HG03342 (cell line): Measurements from ENCODE around the gene FAM221B.

ENCODE experiments used
- ATAC-seq: cut with Tn5 transposase; IDR thresholded peaks from one replicate; pipeline ENCODE4 v1.9.1; 2021; ENCODE audit warnings: mild to moderate bottlenecking, moderate library complexity; ENCODE audit not compliant: unreplicated experiment

FAM221B gene

DNA sequence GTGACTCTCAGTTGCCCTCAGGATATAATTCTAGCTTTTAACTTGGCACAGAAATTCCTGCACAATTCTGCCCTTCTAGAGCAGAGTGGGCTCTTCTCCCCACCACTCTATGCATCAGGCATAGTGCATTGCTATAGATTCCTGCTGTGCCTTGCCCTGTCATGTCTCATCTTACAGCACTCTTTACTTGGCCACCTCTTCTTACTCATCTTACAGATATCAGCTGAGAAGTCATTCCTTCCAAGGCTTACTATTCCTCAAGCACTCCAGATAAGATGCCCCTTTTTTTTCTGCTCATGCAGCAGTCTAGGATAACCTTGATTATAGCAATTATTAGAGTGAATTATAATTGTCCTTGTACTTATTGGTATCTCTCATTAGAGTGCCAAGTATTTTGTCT is 5.6 kb downstream of the FAM221B start:
- no peak for ATAC-seq

DNA sequence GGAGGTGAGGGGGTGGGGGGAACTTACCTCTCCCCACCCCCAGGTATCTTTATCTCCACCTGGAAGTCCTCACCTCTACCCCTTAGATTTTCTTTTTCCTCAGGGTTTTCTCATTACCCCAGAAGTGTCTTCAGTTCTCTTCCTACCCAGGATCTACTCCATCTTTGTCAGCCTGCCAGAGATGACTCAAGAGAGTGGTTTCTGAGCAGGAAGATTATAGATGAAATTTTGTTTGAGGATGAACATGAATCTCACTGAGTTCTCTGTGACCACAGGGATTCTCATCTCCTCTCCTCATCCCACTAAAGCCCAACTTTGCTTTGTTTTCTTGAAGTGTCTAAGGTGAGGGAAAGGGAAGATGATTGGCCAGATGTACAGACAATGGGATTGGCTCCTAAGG is 8.5 kb downstream of the FAM221B start:
- no peak for ATAC-seq

DNA sequence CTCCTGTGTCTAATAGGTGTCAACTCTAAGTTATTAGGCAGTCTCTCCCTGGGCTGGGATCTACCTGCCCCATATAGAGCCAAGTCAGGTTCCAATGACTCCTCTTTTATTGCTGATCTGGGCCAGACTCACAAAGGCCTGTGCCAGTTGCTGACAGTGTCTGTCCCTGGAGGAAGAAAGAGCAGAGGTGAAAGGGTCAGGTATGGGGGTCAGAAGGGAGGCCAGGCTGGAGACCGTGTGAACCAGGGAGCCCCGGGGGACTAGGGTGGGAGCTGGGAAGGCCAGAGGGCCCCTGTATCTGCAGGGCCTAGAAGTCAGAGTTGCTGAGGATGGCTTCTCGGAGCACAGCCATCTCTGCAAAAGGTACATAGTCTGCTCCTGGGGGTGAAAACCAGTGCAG is 10.2 kb downstream of the FAM221B start:
- no peak for ATAC-seq

DNA sequence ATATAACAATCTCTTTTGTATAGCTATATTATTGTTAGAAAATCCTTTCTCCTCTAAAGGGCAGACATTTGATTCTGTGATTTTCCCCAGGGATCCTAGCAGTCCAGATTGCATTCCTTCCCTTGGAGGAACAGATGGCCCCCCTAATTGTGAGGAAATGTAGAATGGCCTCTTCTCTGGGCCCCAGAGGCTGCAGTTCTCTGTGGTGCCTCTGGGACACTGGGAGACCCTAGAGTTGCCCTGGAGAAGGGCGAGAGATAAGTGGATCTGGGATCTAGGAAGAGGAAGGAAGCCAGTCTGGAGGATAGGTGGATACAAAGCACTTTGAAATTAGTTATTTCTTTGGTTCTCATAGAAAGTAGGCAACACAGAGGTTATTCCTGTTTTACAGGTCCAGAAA is 11.8 kb downstream of the FAM221B start:
- ATAC-seq: no peak

DNA sequence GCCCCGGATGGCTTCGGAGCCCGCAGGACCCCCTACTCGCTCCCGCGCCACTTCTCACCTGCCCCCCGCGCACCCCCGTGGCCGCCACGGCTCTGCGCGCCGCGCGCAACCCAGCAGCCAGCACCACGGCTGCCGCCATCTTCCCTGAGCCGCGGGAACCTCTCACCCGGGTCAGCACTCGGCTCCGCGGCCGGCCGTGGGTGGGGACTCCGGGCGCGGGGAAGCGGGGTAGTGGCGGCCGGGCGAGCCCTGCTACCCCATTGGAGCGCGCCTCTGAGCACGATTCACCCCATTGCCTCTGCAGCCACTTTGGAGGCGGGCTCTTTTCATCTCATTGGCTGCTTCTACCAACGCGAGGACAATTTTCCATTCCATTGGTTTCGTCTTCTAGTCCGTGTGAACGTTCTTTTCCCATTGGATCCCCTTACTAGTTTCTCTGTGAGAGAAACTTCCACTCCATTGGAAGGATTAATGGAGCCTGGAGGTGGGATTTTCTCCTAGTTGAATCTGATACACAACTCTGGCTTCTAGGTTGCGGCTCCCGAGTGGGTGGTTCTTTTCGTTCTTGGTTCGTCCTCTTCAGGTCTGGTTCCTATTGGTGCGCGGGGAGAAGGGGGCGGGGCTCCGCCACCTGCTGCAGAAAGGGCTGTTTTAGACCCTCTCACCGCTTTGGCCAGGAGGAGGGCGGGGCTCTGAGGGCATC is 13.5 kb downstream of the FAM221B start, which contains the start of gene HINT2:
HINT2 (minus strand) TSS at position 202 of the 703 bp plus-strand sequence; CDS start at position 139, 63 bp downstream.
- ATAC-seq: peak; percentile 63

DNA sequence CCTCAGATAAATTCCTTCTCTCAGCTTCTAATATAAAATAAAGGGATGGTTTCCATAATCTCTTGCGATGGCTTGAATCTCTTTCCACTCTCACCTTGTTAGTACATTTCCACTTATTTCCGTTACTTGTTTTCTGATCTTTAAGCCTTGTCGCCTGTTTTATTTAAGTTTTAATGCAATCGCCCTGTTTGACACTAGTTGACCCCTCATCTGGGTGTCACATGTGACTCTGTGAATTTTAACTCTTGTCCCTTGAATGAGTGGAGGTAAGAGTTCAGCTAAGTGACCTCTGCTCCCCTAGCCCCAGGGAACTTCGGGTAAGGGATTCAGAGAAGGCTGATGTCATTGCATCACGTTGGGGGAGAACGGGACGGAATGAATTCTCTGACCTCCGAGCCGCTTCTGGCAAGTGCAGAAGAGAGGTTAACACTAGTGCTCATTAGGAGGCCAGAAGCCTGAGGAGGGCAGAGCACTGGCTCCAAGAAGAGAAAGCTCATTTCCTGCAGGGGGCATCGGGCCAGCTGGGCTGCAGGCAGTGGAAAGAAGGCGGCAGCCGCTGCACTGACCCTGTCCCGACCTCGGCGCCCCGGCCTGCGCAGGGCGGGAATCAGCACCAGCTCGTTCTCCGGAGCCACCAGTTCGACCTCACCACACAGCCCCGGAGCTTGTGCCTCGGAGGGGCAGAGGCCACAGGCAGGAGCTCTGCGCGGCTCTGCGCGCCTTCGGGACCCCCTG is 14.3 kb downstream of the FAM221B start:
- ATAC-seq: no peak

DNA sequence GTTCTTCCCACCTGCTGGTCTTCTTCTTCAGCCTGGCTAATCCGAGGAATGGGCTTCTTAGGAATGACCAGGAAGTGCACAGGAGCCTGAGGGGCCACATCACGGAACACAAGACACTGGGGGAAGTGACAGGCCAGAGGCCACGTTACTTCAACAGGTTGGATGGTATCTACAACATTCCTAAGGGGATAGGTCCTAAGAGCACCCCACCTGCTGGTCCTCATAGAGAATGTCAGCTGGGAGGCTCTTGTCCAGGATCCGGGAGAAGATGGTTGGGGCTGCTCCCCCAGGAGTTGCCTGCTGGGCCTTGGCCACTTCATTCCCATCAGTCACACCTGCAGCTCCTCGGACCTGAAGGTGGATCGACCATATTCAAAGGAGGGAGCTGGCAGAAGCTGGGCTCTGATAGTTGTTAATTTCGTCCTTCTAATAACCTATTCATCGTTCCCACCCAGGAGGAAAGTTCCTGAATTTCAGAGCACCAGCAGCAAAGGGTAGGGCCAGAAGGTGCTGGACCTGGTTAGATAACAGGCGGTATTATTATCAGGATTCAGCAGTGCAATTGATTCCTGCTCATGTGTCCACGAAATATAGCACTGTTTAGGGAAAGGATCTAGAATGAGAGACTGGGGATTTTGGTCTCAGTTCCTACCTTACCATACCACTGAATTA is 15.0 kb downstream of the FAM221B start:
- ATAC-seq: no peak

DNA sequence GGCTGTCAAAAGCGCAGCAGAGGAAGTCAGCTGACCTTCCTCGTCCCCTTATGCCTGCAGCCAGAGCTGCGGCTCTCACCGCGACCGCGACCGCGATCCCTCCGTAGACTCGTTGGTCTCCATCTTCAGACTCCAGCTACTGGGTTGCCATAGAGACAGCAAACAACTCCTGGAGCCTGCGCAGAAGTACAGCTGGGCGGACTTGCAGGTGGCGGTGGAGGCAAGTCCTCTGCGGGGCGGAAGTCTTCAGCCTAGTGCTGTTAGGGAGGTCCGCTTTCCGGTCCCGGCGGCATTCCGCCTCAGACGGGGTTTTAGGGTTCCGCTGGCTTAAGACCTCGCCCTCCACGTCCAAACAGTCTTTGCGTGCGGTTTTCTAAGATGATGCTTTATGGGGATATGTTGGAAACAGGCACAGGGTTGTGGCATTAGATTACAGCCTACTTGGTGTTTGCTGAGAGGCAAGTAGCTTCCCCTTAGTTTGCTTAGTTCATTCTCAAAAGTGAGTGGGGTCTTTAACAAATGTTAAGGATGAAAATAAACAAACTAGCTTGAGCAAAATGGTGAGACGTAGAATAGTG is 16.4 kb downstream of the FAM221B start, which contains the start of gene SPAG8:
SPAG8 (minus strand) TSS at position 238 of the 578 bp plus-strand sequence; CDS start at position 123, 115 bp downstream.
- peak; percentile 74 for ATAC-seq

DNA sequence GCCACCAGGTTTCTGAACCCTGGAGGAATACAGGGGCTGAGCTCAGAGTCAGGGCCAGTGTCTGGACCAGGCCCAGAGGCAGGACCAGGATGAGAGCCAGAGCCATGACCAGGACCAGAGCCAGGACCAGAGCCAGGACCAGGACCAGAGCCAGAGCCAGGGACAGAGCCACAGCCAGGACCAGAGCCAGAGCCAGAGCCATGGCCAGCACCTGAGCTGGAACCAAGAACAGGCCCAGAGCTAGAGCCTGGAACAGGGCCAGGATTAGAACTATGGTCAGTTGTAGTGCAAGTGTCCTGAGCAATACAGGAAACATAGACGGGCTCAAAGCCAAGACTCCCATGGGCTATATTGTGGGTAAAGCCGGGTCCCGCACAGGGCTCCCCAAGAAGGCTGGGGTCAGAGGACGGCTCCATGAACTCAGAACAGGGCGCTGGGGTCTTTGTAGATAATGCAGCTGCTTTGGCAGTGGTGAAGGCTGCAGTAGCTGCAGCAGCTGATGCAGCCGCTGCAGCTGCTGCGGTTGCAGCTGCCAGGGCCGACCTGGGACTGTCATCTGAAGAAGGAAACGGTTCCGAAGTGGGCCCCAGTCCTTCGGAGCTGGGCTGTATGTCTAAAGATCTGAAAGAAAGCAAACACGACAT is 17.0 kb downstream of the FAM221B start:
- ATAC-seq: no peak

DNA sequence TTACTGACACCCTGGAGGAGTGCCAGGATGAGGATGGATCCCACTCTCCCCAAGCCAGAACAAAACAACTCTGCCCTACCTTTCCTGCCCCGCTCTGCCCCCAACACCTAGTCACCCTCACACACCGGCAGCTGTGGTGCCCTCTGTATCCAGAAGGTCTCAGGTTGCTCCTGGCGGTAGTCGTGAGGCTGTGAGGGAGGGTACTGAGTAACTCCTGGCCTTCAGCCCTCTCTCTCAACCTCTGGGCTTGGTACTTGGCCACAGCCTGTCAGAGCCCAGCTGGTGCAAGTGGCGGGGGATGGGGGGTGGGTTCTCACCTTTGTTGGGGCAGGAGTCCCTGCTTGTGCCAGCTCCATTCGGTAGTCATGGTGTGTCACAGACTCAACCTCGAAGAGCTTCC is 18.4 kb downstream of the FAM221B start:
- ATAC-seq: no peak

DNA sequence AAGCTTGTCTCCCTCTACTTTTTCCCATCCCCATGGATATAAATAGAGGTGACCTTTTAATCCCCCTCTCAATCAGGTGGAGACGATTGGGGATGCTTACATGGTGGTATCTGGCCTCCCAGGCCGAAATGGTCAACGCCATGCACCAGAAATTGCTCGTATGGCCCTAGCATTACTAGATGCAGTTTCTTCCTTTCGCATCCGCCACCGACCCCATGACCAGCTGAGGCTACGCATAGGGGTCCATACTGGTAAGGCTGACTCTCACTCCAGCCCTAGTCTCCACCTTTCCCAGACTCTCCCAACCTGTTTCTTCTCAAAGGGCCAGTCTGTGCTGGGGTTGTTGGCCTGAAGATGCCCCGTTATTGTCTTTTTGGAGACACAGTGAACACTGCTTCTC is 20.1 kb downstream of the FAM221B start:
- no peak for ATAC-seq

DNA sequence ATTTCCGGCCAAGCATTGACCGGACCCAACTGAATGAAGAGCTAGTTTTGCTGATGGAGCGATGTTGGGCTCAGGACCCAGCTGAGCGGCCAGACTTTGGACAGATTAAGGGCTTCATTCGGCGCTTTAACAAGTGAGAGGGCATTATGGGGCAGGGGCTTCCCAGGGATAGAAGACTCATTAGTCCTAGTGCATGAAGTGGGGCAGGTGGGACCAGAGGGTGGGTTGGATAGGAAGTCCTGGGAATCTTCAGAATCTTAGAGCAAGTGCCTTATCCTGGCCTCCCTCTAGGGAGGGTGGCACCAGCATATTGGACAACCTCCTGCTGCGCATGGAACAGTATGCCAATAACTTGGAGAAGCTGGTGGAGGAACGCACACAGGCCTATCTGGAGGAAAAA is 22.4 kb downstream of the FAM221B start:
- no peak for ATAC-seq

DNA sequence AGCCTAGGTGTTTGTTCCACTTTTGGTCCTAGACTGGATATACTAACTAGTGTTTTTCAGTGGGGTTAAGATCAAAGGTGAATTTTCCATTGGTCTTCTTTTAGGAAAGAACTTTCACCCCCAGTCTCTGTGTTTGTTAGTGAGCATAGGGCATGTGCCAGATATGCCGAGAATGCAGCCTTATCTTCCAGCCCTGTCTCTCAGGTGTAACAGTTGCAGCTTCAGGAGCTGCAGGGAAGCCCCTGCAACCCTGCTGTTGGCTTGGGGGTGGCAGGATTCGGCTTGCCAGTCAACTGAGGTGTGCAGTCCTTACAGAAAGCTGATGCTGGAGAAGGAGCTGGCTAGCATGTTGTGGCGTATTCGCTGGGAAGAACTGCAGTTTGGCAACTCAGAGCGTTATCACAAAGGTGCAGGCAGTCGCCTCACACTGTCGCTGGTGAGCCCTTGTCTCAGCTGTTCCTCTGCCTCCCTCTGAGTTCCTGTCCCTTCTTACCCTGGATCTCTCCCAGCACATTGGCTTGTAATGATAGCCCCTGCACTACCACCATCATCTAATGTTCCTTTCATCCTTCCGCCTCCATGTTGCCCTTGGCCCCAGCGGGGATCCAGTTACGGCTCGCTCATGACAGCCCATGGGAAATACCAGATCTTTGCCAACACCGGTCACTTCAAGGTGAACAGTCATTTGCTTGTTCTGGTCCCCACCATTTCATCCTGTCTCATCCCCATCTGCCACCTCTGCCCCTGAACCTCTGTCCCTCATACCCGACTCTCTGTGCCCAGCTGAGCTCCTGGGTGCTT is 27.0 kb downstream of the FAM221B start:
- no peak for ATAC-seq

DNA sequence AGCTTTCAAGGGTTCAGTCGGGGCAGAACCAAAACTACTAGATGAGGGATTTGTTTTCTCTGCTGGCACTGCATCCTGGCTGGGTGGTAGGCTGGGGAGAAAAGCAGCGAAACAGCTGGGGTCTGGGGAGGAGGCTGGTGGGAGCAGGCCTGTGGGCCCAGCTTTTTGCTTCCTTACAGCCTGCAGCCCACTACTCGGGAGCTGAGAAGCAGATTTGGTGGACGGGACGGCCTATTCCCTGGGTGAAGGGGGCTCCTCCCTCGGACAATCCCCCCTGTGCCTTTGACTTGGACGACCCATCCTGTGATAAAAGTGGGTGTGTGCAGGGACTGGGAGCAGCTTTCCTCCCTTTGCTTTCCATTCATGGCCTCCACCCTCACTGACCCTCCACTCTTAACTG is 28.0 kb downstream of the FAM221B start:
- ATAC-seq: no peak

DNA sequence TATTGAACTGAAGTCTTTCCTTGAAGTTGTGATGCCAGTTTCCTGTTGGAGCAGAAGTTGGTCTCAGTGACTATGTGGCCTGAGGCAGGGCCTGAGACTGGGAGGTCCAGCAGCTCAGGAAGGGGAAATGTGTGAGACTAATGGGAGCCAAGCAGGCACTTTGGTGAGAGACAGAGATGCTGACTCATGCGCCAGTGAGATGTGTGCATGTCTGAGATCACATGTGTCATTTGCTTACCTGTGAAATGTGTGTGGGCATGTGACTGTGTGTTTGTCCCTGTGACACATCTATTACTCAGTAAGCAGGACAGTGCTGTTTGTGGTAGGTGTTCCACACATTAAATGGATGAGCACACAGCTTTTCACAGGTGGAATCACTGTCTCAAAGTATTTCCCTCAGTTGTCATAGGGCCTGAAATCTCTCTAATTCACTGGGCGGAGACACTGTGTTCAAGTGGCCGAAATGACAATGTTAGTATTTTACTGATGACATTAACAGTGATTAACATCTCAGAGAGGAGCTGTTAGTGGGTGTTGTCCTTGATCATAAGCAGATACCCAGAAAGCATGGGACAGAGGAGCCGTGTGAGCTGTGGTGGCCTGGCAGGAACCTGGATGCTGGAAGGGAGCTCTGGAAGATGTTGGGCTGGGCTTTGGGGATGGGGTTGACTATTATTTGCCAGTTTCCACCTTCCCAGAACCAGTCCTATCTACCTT is 29.7 kb downstream of the FAM221B start:
- no peak for ATAC-seq

DNA sequence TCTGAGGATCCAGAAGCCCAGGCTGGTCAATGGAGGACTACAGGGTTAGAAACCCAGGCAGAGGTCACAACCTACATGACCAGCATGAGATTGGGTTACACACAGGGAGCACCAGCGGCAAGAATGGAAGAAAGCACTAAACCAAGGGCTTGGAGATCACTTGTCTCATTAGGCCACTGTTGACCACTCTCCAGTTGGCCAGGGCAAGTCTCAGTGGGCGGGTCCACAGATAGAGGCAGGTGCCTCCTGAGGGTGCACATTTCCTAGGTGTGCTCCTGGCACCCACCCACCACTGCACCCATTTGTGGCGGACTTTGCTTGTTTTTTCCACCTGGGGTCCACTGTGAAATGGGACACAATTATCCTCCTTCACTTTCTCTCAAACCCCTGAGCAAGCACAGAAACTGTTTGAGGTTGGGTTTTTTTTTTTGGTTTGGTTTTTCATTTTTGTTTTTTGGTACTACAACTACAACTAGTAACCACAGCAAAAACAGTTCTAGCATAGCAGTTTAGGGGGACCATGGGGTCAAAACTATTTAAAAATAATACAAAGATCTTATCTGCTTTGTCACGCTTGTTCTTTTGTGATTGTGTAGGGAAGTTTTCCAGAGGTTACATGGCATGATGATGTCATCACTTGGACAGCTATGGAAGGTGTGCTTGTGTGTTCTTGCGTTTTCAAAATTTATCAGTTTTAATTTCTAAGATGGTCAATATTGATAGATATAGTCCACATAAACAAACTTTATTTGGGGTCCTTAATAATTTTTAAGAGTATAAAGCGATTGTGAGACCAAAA is 31.0 kb downstream of the FAM221B start:
- no peak for ATAC-seq

DNA sequence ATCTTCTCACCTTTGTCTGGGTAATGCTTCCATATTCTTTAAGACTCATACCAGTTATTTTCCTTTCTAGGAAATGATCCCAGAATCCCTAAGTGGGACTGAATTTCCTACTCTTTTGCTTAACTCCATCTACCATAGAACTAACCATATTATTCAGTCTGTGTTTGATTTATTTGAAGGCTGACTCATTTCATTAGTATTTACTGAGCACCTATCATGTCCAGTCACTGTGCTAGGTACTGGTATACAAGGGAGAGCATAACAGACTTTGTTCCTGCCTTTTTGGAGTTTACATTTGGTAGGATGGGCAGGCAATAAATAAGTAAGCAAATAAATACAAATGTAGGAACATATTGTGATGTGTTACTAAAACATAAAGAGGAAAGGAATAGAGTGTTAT is 32.8 kb downstream of the FAM221B start:
- no peak for ATAC-seq

DNA sequence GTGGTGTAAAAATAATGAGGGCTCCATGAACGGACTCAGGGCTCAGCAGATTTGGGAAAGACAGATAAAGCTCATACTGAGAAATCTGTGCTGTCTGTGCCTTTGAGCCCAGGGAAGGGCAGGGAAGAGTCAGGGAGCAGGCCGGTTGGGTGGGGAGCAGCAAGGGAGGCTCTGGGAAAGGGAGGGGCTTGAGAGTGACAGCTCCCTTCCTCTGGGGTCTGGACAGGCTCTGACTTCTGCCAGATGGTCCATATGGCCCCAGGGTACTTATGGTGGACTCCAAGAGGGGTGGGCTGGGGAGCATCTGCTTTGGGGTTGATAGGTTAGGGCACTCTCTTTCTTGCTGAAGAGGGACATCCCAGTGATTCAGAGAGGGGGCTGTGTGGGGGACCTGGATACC is 35.1 kb downstream of the FAM221B start:
- no peak for ATAC-seq

DNA sequence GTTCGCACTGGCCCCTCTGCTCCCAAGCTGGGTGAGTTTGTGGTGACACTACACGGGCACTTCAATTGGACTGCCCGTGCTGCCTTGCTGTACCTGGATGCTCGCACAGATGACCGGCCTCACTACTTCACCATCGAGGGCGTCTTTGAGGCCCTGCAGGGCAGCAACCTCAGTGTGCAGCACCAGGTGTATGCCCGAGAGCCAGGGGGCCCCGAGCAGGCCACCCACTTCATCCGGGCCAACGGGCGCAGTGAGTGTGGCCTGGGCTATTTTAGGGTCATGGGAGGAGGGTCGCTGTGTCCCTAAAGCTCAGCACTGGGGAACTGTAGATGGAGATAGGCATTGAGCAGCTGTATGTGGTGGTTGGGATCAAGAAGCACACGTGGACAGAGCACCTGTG is 35.7 kb downstream of the FAM221B start:
- no peak for ATAC-seq
